NCI-H187 treated with DMSO at 0.1 percent for 48 hours (cell line): Measurements from ENCODE around the gene PTPN22.

Experiments
- DNase-seq: peaks from one replicate; lab custom pipeline; 2025; lab: John Stamatoyannopoulos, UW

Gene PTPN22

DNA sequence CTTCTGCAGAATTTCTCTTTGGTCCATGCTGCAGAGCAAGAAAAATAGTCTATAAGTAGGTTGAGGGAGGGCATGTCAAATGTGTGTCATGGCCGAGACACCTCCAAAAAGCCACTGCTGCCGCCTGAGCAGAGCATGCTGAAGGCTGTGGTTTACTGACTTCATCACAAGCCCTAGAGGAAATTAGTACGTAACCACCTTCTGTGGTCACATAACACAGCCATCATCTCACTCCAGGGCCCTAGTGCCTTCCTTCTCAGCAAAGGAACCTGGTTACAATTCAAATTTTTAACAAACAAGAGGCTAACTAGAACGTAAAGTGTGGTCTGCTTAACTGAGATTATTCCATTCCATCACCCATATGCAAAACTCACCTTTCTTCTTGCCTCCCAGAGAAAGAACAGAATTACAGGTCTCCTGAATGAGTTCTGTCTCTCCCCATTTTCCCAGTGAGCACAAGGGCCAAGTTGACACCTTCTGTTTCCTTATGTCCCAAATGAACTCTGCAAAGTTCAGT, at the start of gene PTPN22:
Gene PTPN22 (minus strand): TSS at position 116 of the 517 bp plus-strand sequence.
- DNase-seq: no peak

GRCh38 chr1:113918243-113918642, 46.7 kb upstream of the PTPN22 start:
- no peak for DNase-seq

DNA sequence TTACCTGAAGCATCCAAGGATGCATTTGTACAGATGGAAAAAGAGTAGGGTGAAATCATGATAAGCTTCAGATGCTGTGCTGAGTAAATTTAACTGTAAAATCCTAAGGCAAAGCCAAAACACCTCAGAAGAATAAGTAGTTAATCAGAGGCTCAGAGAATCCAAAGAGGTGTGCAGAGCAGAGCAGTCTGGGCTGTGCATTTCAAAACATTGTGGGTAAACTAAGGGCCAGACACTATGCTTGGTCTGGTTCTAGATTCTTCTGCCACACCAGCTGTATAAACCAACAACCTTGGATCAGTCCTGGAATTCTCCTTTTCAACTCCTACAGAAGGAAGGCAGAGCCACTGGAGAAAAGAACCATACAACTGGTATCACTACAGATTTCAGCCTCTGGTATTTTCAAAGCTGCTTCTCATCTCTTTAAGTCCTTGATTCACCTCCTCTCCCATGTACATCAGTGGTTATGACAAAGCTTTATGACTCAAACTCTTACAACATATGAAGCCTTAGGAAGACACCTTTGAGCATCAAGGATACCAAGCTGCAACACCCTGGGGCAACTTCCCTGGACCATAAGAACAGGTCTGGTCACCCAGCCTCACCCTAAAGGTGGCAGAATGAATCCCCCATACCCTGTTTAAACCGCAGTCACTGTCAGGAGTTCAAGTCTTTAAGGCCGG, 46.0 kb upstream of the PTPN22 start:
- no peak for DNase-seq

GRCh38 chr1:113916974-113917373, 45.5 kb upstream of the PTPN22 start:
- no peak for DNase-seq

DNA sequence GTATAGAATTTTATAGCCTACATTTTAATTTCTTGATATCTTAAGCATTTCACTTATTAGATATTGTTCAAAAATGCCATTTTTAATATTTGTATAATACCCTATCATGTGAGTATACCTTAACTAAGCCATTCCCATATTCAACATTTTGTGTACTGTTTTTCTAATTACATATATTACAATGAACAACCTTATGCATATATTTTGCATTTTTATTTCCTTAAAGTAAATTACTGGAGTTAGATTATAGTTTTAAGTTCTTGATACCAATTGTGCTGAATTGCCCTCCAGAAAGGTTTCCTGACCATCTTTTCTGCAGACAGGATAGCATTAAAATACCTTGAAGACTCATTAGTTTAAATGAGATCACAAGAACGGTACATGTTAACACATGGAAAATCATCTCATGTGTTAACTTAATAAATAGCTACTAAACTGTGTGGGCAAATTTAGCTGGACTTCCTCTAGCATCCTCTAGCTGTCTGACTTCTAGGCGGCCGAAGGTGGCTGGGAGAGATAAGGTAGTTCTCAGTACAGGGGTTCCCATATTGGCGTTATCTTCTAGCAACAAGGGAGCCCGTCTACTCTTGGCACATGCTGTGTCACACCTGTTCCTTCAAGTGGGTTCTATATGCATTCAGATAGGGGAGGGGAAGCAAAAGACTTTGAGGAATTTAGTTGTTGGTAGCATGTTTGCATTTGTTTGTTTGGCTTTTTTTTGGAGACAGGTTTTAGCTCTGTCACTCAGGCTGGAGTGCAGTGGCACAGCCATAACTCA, 42.6 kb upstream of the PTPN22 start:
- no peak for DNase-seq

- DNase-seq: no peak
Observed at GRCh38 chr1:113913312-113913668, 41.8 kb upstream of the PTPN22 start.

DNA sequence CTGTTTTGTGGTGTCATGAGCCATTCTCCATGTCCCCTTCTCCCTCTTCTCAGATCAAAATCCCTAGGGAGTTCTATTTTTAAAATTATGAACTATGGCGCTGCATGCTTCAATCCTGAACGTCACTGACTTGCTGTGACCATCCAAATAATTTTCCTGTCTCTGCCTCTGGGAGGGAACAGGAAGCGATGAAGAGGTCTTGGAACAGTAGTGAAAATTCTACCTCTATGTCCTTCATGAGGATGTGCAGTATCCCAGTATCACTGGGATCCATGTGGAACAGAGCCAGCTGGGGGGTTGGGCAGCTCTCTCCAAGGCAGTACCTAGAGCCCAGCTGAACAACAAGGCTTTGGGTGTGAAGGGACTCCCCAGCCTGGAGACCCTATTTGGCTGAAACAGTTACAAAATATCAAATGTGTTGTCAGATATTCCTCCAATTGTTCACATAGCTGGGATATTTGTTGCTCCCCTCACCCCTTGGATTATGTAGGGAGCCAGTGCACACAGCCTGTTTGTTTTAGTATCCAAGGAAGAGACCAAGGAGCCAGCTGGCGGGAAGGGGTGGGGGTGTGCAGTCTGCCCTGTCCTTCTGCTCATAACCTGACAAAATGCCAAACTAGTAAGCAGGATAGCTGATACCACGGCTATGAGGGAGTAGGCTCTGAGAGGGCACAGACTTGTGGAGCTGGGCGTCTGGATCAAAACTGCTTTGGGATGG, 41.2 kb upstream of the PTPN22 start:
- DNase-seq: no peak

GRCh38 chr1:113905435-113905861, 33.9 kb upstream of the PTPN22 start:
- no peak for DNase-seq

DNA sequence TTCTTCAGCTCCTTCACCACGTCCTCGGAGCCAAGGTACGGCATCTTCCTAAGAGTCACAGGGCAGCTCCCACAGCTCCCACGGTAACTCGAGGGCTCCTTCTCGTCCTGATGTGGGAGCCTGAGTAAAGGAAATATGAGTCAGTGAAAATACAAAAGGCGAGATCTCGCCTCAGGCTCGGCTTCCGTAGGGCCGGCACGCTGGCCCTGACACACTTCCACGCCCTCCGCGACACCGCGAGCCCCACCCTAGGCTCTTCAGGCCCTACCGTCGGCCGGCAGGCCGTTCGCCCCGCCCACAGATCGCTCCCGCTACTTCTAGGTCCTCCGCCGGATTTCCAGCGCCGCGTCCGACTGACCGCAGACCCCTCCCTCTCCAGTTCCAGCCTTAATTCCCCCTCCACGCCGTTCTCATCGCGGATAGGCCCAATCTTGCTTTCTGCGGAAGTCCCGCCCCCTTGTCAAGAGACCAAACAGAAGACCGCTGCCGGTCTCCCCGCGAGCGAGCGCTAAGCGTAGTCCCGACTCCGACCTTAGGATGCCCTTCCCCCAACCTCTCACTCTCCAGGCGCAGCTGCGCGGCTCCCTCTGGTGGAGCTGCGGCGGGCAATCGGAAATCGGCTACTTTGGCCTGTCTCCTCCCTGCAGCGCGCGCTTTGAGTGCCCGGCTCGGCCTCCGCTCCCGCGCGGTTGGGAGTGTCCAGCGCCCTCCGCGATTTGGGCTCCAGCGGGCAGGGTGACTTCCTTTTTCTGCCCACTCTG, 33.3 kb upstream of the PTPN22 start, which contains the start of the genes AP4B1 and DCLRE1B:
Gene AP4B1 (minus strand): TSS at position 126 of the 761 bp plus-strand sequence. CDS start 82 bp downstream, at position 44.
Gene DCLRE1B (plus strand): TSS at position 653 of the 761 bp plus-strand sequence. CDS start 261 bp downstream, outside the sequence.
- peak; percentile 99 for DNase-seq

DNA sequence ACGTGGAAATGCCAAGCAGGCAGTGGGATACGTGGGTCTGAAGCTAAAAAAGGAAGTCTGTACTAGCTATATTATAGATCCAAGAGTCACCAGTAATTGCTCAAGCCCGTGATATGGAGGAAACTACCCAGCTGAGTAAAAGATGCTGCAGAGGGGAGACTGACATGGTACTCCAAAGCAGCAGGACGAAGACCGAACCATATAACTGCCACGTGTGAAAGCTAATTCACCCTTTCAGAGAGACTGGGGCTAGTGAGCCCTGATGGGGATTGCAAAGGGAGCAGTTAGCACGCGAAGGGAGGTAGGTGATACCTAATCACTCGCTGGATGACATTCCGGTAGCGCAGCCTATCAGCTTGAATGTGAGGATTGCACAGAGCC, 32.8 kb upstream of the PTPN22 start:
- DNase-seq: no peak

GRCh38 chr1:113903501-113904292, 32.2 kb upstream of the PTPN22 start:
- DNase-seq: no peak

- no peak for DNase-seq
Observed at GRCh38 chr1:113901191-113901590, 29.7 kb upstream of the PTPN22 start.

GRCh38 chr1:113899111-113899510, 27.6 kb upstream of the PTPN22 start:
- no peak for DNase-seq

GRCh38 chr1:113898241-113898814, 26.8 kb upstream of the PTPN22 start:
- no peak for DNase-seq

GRCh38 chr1:113895961-113896360, 24.4 kb upstream of the PTPN22 start:
- DNase-seq: no peak

DNA sequence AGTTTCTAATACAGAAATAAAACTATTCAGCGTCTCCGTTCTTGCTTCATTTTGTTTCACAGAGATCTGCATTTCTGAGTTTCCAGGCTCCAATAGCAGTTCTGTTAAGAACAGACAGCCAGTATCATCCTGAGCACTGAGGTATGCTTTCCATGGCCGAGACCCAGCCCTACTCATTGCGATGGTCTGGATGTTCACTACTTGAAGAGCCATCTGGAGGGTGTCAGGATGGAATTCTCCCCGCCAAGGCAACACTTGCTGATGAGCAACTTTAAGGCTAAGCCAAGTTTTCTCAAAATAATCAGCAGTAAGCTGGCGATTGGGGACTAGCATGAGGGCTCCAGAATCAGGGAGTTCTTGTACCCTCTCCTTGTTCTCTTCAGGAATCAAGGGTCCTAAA, 23.6 kb upstream of the PTPN22 start:
- DNase-seq: no peak

DNA sequence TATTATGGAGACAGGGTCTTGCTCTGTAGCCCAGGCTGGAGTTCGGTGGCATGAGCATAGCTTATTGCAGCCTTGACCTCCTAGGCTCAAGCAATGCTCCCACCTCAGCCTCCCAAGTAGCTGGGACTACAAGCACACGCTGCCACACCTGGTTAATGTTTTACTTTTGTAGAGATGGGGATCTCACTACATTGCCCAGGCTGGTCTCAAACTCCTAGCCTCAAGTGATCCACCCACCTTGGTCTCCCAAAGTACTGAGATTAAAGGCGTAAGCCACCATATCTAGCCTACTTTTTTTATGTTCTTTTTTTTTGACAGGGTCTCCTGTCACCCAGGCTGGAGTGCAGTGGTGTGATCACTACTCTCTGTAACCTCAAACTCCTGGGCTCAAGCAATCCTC, 21.8 kb upstream of the PTPN22 start:
- no peak for DNase-seq

DNA sequence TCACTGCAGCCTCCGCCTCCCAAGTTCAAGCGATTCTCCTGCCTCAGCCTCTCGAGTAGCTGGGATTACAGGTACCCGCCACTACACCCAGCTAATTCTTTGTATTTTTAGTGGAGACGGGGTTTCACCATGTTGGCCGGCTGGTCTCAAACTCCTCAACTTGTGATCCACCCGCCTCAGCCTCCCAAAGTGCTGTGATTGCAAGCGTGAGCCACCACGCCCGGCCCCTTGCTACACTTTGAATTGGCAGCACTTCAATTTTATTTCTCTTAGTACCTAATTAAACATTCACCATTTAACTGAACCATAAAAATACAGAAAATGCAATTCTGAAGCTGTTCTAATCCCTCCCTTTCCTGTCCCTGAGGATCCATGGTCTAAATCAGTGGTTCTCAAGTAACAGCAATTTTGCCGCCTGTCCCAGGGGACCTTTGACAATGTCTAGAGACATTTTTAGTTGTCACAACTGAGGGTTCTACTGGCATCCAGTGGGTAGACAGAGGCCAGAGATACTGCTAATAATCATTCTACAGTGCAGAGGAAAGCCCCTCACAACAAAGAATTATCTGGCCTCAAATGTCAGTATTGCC, 20.2 kb upstream of the PTPN22 start:
- DNase-seq: no peak

DNA sequence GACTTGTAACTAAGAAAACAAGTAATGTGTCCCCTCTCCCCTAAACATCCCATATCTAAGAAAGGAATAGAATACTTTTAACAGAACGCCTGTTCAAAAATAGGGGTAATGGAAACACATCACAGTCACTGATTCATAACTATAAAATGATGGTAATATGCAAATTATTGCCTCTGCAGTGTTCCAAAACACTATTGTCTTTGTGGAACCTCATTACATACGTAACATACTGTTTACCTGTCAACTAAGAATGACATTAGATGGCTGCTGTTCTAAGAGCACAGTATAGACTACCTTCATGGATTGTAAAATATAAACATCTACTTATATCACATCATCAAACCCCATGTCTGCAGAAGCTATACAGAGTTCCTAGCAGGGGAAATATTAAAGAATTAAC, 19.3 kb upstream of the PTPN22 start:
- DNase-seq: no peak
